H9 (cell line): ENCODE results near the gene ANKH. TPM values are rescaled to one million over a fixed set of nuclear protein-coding genes. Genes with fewer than 3 reads are reported as not detected.

ENCODE experiments used
- DNase-seq: peaks from one replicate; pipeline ENCODE4 v3.0.0-alpha.2; 2017
- H2AFZ ChIP-seq: one replicate; pipeline ENCODE4 v1.6.1; 2013; ENCODE audit warnings: mild to moderate bottlenecking, low read length, control low read depth, moderate library complexity
- H2AK5ac ChIP-seq: 2 replicates; pipeline ENCODE4 v1.6.1; 2013; ENCODE audit warnings: low read length, control low read depth, mixed read lengths; ENCODE audit not compliant: insufficient read length
- H2BK120ac ChIP-seq: one replicate; pipeline ENCODE4 v1.6.1; 2013; ENCODE audit warnings: low read depth, mild to moderate bottlenecking, low read length, control low read depth, inconsistent platforms; ENCODE audit not compliant: poor library complexity, severe bottlenecking
- H2BK12ac ChIP-seq: 2 replicates; pipeline ENCODE4 v1.6.1; 2013; ENCODE audit warnings: low read length, control low read depth, mixed read lengths, low read depth; ENCODE audit not compliant: insufficient read length
- H2BK15ac ChIP-seq: 2 replicates; pipeline ENCODE4 v1.6.1; 2013; ENCODE audit warnings: low read depth, low read length, control low read depth
- H2BK20ac ChIP-seq: one replicate; pipeline ENCODE4 v1.6.1; 2013; ENCODE audit warnings: low read depth, mild to moderate bottlenecking, low read length, control low read depth, inconsistent platforms; ENCODE audit not compliant: poor library complexity, severe bottlenecking
- H2BK5ac ChIP-seq: 2 replicates; pipeline ENCODE4 v1.6.1; 2013; ENCODE audit warnings: low read length, control low read depth, mixed read lengths; ENCODE audit not compliant: insufficient read length
- H3K14ac ChIP-seq: 2 replicates; pipeline ENCODE4 v1.6.1; 2013; ENCODE audit warnings: low read length, control low read depth; ENCODE audit not compliant: insufficient read depth
- H3K18ac ChIP-seq: 2 replicates; pipeline ENCODE4 v1.6.1; 2013; ENCODE audit warnings: low read depth, mild to moderate bottlenecking, mixed read lengths, low read length, control low read depth; ENCODE audit not compliant: insufficient read length
- H3K23ac ChIP-seq: 2 replicates; pipeline ENCODE4 v1.6.1; 2013; ENCODE audit warnings: low read length, control low read depth, mixed read lengths, low read depth; ENCODE audit not compliant: insufficient read length
- H3K23me2 ChIP-seq: 2 replicates; pipeline ENCODE4 v1.6.1; 2013; ENCODE audit warnings: low read depth, mild to moderate bottlenecking, mixed read lengths, low read length, control low read depth; ENCODE audit not compliant: insufficient read length, poor library complexity, severe bottlenecking
- H3K27ac ChIP-seq: 2 replicates; pipeline ENCODE4 v1.5.1; 2013; ENCODE audit warnings: low read length, control low read depth, mixed read lengths, low read depth; ENCODE audit not compliant: insufficient read length
- H3K27me3 ChIP-seq: 2 replicates; pipeline ENCODE4 v1.6.1; 2013; ENCODE audit warnings: low read length, control low read depth, inconsistent platforms; ENCODE audit not compliant: insufficient read depth
- H3K4ac ChIP-seq: 2 replicates; pipeline ENCODE4 v1.6.1; 2013; ENCODE audit warnings: low read depth, mild to moderate bottlenecking, control low read depth, inconsistent platforms, low read length, moderate library complexity
- H3K4me1 ChIP-seq: 2 replicates; pipeline ENCODE4 v1.6.1; 2013; ENCODE audit warnings: low read length, control low read depth, inconsistent platforms; ENCODE audit not compliant: insufficient read depth
- H3K4me2 ChIP-seq: 2 replicates; pipeline ENCODE4 v1.6.1; 2013; ENCODE audit warnings: low read length, control low read depth, mixed read lengths; ENCODE audit not compliant: insufficient read length, insufficient read depth
- H3K56ac ChIP-seq: 2 replicates; pipeline ENCODE4 v1.6.1; 2013; ENCODE audit warnings: low read depth, mild to moderate bottlenecking, mixed read lengths, low read length, control low read depth; ENCODE audit not compliant: insufficient read length
- H3K79me1 ChIP-seq: 2 replicates; pipeline ENCODE4 v1.6.1; 2013; ENCODE audit warnings: low read depth, mild to moderate bottlenecking, moderate library complexity, low read length, control low read depth, inconsistent platforms; ENCODE audit not compliant: insufficient read depth, poor library complexity, severe bottlenecking
- H3K79me2 ChIP-seq: 2 replicates; pipeline ENCODE4 v1.6.1; 2013; ENCODE audit warnings: low read length, control low read depth, inconsistent platforms; ENCODE audit not compliant: insufficient read depth
- H3K9ac ChIP-seq: 2 replicates; pipeline ENCODE4 v1.6.1; 2013; ENCODE audit warnings: low read length, control low read depth, mixed read lengths; ENCODE audit not compliant: insufficient read length; ENCODE audit errors: extremely low read depth
- H3K9me3 ChIP-seq: one replicate; pipeline ENCODE4 v1.6.1; 2013; ENCODE audit warnings: low read depth, low read length, inconsistent platforms; ENCODE audit not compliant: control insufficient read depth
- H3T11ph ChIP-seq: one replicate; pipeline ENCODE4 v1.6.1; 2013; ENCODE audit warnings: mild to moderate bottlenecking, low read length, control low read depth, inconsistent platforms
- H4K20me1 ChIP-seq: one replicate; pipeline ENCODE4 v1.6.1; 2013; ENCODE audit not compliant: control insufficient read depth, insufficient read length, insufficient read depth
- H4K5ac ChIP-seq: 2 replicates; pipeline ENCODE4 v1.6.1; 2013; ENCODE audit warnings: low read depth, mild to moderate bottlenecking, mixed read lengths, low read length, control low read depth; ENCODE audit not compliant: insufficient read length
- H4K8ac ChIP-seq: replicated peaks from 2 replicates; pipeline ENCODE4 v1.6.1; 2013; ENCODE audit warnings: low read length, control low read depth, mixed read lengths, low read depth; ENCODE audit not compliant: insufficient read length
- H4K91ac ChIP-seq: 2 replicates; pipeline ENCODE4 v1.6.1; 2013; ENCODE audit warnings: low read depth, mild to moderate bottlenecking, moderate library complexity, mixed read lengths, low read length, control low read depth; ENCODE audit not compliant: insufficient read length
- H3K27ac Mint-ChIP-seq, 3 experiments: 2 replicates in 2 of 3; 3 replicates in 1 of 3; pipeline ENCODE4 v1.8.0; 2020 to 2021; ENCODE audit warnings: mixed read lengths in 3 of 3, mild to moderate bottlenecking in 1 of 3, moderate library complexity in 1 of 3
- H3K27me3 Mint-ChIP-seq: 2 replicates; pipeline ENCODE4 v1.8.0; 2021; ENCODE audit warnings: low read depth, mild to moderate bottlenecking, moderate library complexity, mixed read lengths
- H3K36me3 Mint-ChIP-seq, 3 experiments: 2 replicates in 2 of 3; 3 replicates in 1 of 3; pipeline ENCODE4 v1.8.0; 2020 to 2021; ENCODE audit warnings: low read depth in 3 of 3, mixed read lengths in 3 of 3; ENCODE audit not compliant: insufficient read depth in 1 of 3
- H3K4me1 Mint-ChIP-seq, 2 experiments: 2 replicates each; pipeline ENCODE4 v1.8.0; 2020; ENCODE audit warnings: mixed read lengths in 2 of 2
- H3K4me3 Mint-ChIP-seq, 2 experiments: 2 replicates in 1 of 2; 3 replicates in 1 of 2; pipeline ENCODE4 v1.8.0; 2020 to 2021; ENCODE audit warnings: mild to moderate bottlenecking in 2 of 2, mixed read lengths in 2 of 2, moderate library complexity in 1 of 2
- H3K9me3 Mint-ChIP-seq, 2 experiments: 2 replicates in 1 of 2; 3 replicates in 1 of 2; pipeline ENCODE4 v1.8.0; 2020; ENCODE audit warnings: mild to moderate bottlenecking in 2 of 2, mixed read lengths in 2 of 2, moderate library complexity in 1 of 2
- CTCF ChIP-seq: fragments of 200-600 bp; sonication (generic); conservative IDR thresholded peaks from 3 replicates; pipeline ENCODE4 v1.8.0; 2021; ENCODE audit warnings: antibody characterized with exemption, mild to moderate bottlenecking
- WGBS: extraction: QIAGEN DNeasy Blood & Tissue Kit; methylation state at CpG from one replicate; pipeline ENCODE4 v1.1.7; 2013; ENCODE audit warnings: missing lambda C conversion rate, low lambda C conversion rate, mixed read lengths; ENCODE audit not compliant: insufficient read length; ENCODE audit errors: extremely low coverage; 5-methylcytosine and 5-hydroxymethylcytosine counted together
- total RNA-seq: library from RNA; stranded (reverse); gene quantifications from 2 replicates; pipeline ENCODE4 v1.2.1, GENCODE V29; 2021

Gene ANKH
- total RNA-seq, 1 experiment from 2014 or later, result 9.6 TPM

GRCh38 chr5:14766584-14766983, 105.0 kb downstream of the ANKH start:
- no peak overlapping the region for H3K27ac Mint-ChIP-seq
- Histone ChIP-seq H3T11ph (no peak overlapping the region), H3K23me2 (no peaks in the 10 kb centered on the region), H4K20me1 (no peaks in the 10 kb centered on the region), H3K9me3 (no peaks in the 10 kb centered on the region), H4K91ac (no peak overlapping the region), H3K23ac (no peak overlapping the region), H3K18ac (no peak overlapping the region), H3K4me1 (no peaks in the 10 kb centered on the region), H2AFZ (no peak overlapping the region), H3K79me2 (no peaks in the 10 kb centered on the region), H3K4ac (no peak overlapping the region), H3K56ac (no peak overlapping the region), H3K9ac (no peak overlapping the region), H3K4me2 (no peak overlapping the region), H2BK5ac (no peak overlapping the region), H4K5ac (no peak overlapping the region), H2BK15ac (no peak overlapping the region), H3K27ac (no peak overlapping the region), H2AK5ac (no peak overlapping the region), H2BK20ac (no peak overlapping the region), H3K79me1 (no peaks in the 10 kb centered on the region), H2BK120ac (no peak overlapping the region), H3K14ac (no peak overlapping the region), H2BK12ac (no peak overlapping the region), H3K27me3 (no peaks in the 10 kb centered on the region), H4K8ac (no peak overlapping the region)
- H3K4me3 Mint-ChIP-seq, result no peak overlapping the region
- H3K9me3 Mint-ChIP-seq, result no peaks in the 10 kb centered on the region
- DNase-seq, result no peak
- no peaks in the 10 kb centered on the region for H3K27me3 Mint-ChIP-seq
- TF ChIP-seq CTCF, result no peak
- H3K36me3 Mint-ChIP-seq, result no peaks in the 10 kb centered on the region
- no CpG with 5 or more reads among the region's 1 CpG for WGBS
- H3K4me1 Mint-ChIP-seq, result no peaks in the 10 kb centered on the region
